ENCODE data around the gene BMPR2. TPM values are rescaled to one million over a fixed set of nuclear protein-coding genes. Genes with fewer than 3 reads are reported as not detected.

Gene BMPR2
- total RNA-seq, 1 donor from 2014 or later: 57.8 TPM

DNA sequence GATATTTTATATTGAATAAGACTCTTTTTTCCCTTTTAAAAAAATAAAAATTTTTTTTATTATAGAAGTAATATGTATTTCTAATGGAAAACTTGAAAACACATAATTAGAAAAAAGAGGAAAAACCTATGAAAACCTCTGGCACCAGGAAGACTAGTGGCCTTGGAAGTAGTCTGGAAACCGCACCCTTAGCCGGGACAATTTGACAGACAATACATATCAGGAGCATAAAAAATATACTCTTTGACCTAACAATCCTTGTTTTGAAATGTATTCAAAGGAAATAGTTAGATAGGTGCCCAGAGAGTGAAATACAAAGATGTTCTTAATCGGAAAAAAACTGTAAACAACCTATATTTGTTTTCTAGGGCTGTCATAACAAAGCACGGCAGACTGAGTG, 223.8 kb downstream of the BMPR2 start:
- DNase-seq (ENCODE audit: low spot score): no peak

DNA sequence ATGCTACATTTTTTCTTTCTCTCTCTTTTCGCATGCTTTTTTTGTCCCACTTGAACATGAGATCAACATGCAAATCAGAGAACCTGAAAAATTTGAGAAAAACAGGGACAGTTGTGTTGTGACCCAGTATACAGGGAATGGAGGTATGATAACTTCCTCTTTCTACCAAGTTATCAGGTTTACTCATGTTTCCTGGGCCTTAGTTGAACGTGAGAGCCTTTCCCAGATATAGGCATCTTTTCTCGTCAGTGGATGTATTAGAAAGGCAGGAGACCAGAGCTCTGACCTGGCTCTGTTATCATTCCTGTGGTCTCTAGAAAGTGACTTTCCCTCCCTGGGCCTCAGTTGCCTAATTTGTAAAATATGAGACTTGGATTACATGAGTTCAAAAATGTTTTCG, 228.6 kb downstream of the BMPR2 start:
- no peak for DNase-seq (ENCODE audit: low spot score)

DNA sequence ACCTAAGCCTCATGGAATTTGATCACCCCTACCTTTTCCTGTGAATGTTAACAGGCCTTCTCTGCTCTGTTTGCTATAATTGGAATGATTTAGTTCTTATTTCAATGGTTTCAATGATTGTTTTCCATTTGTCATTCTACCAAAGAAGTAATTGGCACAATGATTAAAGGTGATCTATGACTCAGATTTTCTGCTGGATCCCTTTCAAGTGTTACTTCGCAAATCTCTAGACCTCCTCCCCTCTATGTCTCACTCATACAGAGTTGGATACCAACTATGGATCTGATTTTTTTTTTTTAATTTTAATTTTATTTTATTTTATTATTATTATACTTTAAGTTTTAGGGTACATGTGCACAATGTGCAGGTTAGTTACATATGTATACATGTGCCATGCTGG, 229.0 kb downstream of the BMPR2 start:
- no peak for DNase-seq (ENCODE audit: low spot score)

DNA sequence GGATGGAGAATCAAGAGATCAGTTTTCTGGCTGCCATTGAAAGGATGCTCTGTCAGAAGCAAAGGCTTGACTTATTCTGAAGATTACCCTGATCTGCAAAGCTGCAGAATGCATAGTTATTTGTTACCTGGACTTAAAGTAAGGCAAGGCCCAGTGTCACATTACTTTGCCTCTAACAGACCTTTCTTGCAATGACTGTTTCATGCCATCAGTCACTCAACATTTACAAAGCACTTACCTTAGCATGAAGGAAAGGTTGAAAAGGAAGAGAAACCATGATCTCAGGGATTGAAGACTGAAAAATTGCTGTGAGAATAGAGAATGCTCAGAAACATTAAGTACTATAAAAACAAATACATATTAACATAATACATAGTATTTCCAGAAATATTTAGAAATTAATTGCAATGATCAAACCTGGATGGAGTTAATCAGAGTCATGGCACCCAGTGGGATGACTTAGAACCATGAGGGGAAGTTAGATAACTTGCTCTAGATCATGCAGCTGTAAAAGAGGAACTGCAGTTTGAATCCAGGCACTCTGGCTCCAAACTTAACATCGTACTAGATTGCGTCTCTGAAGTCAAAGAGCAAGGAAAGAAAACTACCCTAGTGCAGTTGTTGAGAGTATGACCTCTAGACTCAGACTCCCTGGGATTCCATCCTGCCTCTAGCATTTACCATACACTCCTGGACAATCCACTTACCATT, 232.2 kb downstream of the BMPR2 start:
- no peak for DNase-seq (ENCODE audit: low spot score)

DNA sequence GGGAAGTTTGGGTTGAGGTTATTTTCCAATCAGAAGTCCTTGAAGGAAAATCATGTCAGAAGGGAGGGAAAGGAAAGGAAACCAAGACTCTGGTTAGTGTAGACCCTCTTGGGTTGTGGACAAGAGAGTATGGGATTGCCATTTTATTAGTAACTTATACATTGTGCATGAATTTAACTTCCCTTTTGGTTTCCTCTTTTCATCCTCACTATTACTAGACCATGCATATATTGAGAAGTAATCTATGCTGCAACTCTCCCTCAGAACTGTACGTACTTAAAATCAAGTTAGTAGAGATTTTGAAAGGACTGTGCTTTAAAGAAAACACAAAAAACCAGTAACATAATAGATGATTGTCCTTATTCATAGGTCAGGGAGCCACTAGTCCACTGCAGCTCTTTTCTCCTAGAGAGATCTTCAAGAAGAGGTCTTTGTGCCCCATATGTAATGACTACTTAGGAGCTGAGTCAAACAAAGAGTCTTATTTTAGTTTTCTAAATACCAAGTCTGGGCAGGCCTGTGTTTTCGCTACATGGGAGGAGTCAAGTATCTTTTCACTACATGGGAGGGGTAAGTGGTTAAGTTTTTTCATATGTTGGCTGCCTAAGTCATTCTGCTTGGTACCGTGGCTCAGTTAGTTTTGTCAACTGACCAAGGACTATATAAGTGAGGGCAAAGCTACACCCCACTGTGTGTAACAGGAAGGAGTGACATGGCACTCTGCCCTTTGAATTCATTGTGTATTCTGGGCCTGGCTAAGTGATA, 233.4 kb downstream of the BMPR2 start:
- no peak for DNase-seq (ENCODE audit: low spot score)

DNA sequence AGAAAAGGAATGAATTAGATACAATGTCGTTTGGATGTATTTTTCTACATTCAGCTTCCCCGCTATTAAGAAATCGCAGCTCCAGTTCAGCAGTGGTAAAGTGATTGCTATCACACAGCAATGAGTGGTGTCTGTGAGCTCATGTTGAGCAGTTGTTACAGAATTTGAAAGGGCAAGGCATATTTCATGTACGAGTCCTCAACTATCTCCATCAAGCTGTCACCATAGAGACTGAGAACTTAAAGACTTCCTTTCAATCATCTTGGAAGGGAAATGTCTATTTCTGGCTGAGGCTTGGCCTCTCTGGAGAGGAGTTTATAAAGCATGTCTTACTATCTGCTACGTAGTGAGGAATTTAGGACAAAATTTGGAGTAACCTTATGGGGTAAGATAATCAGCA, 234.3 kb downstream of the BMPR2 start:
- DNase-seq (ENCODE audit: low spot score): no peak

DNA sequence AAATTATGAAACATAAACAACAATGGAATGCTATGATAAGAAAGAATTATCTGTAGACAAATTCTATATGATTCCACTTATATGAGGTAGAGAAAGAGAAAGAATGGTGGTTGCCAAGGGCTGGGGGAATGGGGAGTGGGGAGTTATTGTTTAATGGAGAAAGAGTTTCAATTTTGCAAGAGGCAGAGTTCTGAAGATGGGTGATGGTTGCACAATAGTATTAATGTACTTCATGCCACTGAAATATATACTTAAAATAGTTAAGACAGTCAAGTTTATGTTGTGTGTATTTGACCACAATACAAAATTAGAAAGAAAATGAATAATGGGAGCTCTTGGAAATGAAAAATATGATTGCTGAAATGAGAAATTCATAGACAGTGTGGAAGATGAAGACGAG, 236.0 kb downstream of the BMPR2 start:
- no peak for DNase-seq (ENCODE audit: low spot score)

DNA sequence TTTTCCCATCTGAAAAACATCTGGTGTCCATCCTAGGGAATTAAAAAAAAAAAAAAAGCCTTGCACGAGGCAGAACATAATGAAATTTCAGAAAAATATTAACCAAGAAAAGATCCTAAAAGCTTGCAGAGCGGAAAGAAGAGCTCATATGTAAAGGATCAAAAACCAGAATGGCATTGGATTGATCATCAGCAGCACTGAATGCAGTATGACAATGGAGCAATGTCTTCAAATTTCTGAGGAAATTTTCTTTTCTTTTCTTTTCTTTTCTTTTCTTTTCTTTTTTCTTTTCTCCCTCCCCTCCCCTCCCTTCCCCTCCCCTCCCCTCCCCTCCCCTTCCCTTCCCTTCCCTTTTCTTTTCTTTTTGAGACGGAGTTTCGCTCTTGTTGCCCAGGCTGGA, 237.4 kb downstream of the BMPR2 start:
- no peak for DNase-seq (ENCODE audit: low spot score)

Other genes with a start within 250 kb of the BMPR2 start
- gene SUMO1, start 137.7 kb upstream of the BMPR2 start, total RNA-seq: 93.6 TPM
- 30.8 TPM for gene NOP58, start 110.6 kb upstream of the BMPR2 start, total RNA-seq

All from mucosa of gallbladder (tissue), 1 donor.